ENCODE measurements around the gene TMEM89. TPM values are rescaled to one million over a fixed set of nuclear protein-coding genes. Genes with fewer than 3 reads are reported as not detected.

The TMEM89 gene
- total RNA-seq, 2 donors from 2014 or later, result not detected

GRCh38 chr3:48581621-48582481 is 39.7 kb downstream of the TMEM89 start:
- Histone ChIP-seq H3K9me3 (no peaks in the 10 kb centered on the region), H3K4me1 (no peaks in the 10 kb centered on the region), H3K4me3 (no peak overlapping the region), H3K36me3 (no peaks in the 10 kb centered on the region), H3K27me3 (no peaks in the 10 kb centered on the region), H3K27ac (no peak overlapping the region)
- TF ChIP-seq CTCF (IDR thresholded peaks at IDR 0.05), result no peak
- DNase-seq (ENCODE audit: low spot score), result no peak

DNA sequence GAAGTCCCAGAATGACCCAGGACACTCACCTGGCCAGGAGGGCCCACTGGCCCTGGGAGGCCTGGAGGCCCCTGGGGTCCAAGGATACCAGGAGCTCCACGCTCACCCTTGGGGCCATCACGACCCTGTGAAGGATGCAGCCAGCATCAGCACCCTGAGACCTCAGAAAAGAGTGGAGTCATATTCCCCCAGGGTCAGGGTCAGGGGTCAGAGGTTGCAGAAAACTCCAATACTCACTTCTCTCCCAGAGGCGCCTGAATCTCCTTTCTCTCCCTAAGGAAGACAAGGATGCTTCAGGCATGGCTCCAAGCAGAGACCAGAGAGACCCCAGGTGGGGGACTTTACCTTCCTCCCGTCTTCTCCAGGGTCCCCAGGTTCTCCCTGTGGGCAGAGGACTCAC is 44.9 kb downstream of the TMEM89 start:
- Histone ChIP-seq H3K27me3 (no peaks in the 10 kb centered on the region), H3K27ac (no peak overlapping the region), H3K9me3 (no peaks in the 10 kb centered on the region), H3K36me3 (no peaks in the 10 kb centered on the region), H3K4me1 (no peaks in the 10 kb centered on the region), H3K4me3 (no peak overlapping the region)
- DNase-seq (ENCODE audit: low spot score), result no peak
- TF ChIP-seq CTCF (IDR thresholded peaks at IDR 0.05), result no peak

DNA sequence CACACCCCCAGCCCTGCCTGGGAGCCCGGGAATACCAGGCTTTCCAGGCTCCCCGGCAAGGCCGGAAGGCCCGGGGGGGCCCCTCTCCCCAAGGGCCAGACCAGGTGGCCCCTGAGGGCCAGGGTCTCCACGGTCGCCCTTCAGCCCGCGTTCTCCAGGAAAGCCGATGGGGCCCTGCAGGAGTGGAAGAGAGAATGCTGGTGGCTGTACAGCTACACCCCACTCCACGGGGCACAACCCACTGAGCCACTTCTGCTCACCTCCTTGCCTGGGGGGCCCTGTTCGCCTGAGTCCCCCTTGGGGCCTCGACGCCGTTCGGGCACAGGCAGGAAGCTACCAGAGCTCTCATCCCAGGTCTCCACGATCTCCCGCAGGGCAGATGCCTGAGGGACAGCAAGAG is 46.2 kb downstream of the TMEM89 start:
- Histone ChIP-seq H3K36me3 (no peaks in the 10 kb centered on the region), H3K4me3 (no peak overlapping the region), H3K4me1 (no peaks in the 10 kb centered on the region), H3K9me3 (no peaks in the 10 kb centered on the region), H3K27ac (no peak overlapping the region), H3K27me3 (no peaks in the 10 kb centered on the region)
- TF ChIP-seq CTCF (IDR thresholded peaks at IDR 0.05), result no peak
- no peak for DNase-seq (ENCODE audit: low spot score)

DNA sequence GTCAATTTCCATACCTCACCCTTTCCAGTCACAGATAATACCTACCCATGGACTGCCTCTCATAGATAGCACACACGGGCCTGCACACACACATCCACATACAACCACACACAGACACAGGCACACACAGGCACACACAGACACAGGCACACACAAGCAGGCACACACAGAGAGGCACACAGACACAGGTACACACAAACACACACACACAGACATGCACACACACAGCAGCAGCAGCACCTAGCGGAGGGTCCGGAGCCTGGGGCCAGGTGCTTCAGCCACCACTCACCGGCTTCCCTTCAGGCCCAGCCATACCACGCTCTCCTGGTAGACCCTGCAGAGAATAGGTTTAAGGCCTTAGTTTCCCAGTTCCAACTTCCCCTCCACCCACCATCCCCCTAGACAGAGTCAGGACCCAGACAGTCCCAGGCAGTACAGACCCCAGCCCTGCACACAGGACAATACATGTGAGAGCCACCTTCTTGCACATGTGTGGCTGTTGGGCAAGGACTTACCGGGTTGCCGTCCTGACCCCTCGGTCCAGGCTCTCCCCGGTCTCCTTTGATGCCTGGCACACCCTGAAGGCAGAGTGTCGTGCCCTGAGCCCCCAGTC is 47.5 kb downstream of the TMEM89 start:
- Histone ChIP-seq H3K4me1 (no peaks in the 10 kb centered on the region), H3K27ac (no peak overlapping the region), H3K4me3 (no peak overlapping the region), H3K36me3 (no peaks in the 10 kb centered on the region), H3K27me3 (no peaks in the 10 kb centered on the region), H3K9me3 (no peaks in the 10 kb centered on the region)
- TF ChIP-seq CTCF (IDR thresholded peaks at IDR 0.05), result no peak
- no peak for DNase-seq (ENCODE audit: low spot score)

- TF ChIP-seq CTCF (IDR thresholded peaks at IDR 0.05), result no peak
- Histone ChIP-seq H3K9me3 (no peaks in the 10 kb centered on the region), H3K4me3 (no peak overlapping the region), H3K4me1 (no peaks in the 10 kb centered on the region), H3K36me3 (no peaks in the 10 kb centered on the region), H3K27ac (no peak overlapping the region), H3K27me3 (no peaks in the 10 kb centered on the region)
- DNase-seq (ENCODE audit: low spot score), result no peak
Observed at GRCh38 chr3:48572517-48572916, 49.1 kb downstream of the TMEM89 start.

Measured in right atrium auricular region (tissue), 2 donors.